COLO668 (cell line): ENCODE data around the gene HOXA9.
A peak's percentile ranks its signal among the peaks of the same experiment; 100 is the strongest.

ENCODE experiments used
- DNase-seq: peaks from one replicate; lab custom pipeline; 2025; ENCODE audit not compliant: unreplicated experiment; lab: John Stamatoyannopoulos, UW

HOXA9 gene

DNA sequence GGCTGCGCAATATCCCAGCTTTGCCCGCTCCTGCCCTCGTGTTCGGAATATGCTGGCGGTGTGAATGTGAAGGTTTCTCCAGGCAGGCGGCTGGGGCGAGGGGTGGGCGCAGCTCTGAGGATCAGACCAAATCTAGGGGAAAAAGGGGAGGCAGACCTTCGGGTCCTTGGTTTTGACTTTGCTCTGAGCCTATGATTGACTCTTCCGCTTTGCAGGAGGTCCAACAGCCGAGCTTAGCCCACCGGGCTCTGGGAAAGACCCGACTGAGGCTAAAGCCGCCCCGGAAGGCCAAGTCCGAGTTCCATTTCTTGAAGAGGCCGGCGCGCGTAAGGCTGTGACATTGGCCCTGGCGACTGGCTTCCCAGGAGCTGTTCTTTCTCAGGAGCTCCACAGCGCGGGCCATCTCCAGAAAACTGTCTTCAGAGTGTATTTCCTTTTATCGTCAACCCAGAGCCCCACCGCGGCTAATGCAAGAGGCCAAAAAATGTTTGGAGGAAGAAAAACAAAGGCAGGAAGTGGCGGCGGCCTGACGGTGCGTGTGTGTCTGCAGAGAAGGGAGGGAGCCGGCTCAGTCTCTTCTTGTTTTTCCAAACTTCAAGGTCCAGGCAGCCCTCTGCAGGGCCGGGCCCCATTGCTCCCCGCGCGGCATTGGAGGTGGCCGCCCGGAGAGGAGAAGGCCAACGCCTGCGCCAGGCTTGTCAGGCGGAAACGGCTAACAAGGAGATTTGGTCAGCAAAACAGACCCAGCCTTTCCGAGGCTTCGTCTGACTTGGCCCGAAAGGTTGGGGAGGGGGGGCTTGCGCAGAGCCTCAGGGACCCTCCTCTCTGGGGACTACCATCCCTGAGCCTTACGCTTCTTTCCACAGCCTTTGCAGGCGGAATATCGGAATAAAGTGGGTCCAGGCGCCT lies 23.3 kb upstream of the HOXA9 start:
- no peak for DNase-seq

DNA sequence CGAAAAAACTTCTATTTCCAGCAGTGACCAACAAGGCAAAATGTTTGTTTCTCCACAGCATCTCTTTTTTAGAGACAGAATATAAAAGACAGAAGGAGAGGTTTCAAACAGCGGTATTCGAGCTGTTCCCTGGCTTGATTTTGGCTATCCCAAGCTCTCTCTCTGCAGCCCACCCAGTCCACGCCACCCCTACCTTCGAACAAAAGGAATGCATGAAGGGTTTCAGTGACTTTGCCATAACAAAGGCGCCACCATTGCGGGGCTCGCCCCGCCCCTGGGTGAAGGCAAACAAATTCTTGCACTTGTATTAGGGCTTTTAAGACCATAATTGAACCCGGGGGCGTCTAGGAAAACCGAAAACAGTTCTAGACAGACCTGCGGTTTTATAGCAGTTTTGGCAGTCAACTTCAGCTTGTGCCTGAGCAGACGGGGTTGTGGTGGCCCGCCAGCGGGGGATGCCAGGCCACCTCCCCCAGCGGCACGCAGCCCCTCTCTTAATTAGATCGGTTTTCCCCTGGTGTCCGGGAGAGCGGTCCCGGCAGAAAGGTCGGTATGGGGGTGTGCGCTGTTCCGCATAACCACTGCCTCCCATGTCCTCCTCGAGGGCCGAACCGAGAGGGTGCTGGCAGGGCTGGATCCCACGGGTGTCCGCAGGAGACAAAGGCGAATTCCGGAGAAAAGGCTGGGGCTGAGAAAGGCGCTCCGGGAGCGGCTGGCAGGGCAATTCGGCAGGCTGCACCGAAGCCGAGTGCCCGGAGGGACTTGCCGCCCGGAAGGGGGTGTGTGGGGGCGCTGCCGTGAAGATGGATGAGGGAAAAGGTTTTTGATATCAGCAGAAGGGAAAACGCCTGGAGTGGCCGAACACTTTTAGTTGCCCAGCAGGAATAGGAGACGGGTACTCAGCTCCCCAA lies 22.4 kb upstream of the HOXA9 start:
- DNase-seq: no peak

DNA sequence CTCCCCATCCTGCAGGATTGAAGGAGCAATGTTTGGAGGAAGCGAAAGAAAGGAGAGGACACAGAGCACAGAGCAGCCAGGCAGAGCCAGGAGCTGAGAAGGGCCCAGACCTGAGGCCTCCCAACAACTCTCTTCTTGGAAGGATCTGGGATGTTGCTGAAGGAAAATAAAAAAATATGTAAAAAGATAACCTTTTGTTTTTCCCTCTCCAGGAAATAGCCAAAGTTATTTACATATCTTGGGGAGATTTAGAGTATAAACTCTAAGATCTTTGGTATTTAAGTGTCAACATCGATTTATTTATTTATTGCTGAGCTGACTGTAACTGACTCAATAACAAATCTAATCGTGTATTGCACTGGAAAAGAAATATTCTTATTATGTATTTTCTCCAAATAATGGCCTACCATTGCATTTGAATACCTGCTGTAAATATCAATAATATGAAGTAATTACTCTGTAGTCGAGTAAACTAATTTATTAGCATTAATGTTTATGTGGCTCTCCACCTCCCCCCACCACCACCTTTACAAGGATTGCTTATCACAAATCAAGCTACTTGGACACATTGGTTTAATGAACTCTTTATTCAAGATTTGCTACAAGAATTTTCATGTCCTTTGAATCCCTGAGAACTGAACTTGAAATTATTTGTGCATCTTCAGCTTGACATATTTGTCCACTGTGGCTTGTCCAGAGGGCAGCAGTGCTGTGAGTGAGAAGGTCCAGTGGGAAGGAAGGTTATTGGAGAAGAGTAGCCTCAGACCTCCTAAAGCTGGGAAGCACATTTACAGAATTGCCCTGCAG lies 21.5 kb upstream of the HOXA9 start:
- no peak for DNase-seq

DNA sequence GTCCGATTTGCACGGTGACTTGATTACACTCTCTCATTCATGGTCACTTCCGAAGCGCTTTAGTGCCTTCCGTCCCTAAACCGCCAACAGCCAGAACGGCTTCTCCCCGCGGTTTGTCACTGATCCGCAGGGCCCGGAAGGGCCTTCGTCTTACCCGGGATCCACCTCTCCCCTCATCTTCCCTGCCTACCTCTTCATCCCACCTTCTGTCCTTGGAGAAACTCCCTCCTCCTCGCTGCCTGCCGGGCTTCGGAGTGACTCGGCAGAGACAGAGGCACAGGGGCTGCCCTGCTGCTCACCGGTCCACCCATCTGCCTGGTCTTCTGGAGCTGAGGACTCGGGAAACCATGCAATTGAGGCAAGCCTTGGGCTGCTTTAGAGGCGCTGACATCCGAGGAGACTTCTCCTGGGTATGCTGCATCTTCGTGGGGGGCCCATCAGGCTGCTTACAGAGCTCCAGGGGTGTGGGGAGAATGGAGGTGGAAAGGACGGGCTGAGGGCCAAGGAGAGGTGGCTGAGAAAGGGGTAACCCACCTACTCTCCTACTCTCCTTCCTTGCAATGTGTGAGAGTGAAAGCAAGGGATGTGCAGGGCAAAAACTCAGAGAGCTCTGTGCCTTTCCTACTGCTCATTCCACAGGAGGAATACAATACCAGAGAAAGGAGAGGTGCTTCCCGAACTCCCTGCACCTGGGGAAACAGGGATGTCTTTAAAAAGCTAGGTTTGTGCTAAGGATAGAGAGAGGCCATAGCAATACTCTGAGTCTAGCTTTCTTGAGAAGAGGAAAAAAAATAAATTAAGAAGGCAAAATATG lies 20.7 kb upstream of the HOXA9 start:
- no peak for DNase-seq

DNA sequence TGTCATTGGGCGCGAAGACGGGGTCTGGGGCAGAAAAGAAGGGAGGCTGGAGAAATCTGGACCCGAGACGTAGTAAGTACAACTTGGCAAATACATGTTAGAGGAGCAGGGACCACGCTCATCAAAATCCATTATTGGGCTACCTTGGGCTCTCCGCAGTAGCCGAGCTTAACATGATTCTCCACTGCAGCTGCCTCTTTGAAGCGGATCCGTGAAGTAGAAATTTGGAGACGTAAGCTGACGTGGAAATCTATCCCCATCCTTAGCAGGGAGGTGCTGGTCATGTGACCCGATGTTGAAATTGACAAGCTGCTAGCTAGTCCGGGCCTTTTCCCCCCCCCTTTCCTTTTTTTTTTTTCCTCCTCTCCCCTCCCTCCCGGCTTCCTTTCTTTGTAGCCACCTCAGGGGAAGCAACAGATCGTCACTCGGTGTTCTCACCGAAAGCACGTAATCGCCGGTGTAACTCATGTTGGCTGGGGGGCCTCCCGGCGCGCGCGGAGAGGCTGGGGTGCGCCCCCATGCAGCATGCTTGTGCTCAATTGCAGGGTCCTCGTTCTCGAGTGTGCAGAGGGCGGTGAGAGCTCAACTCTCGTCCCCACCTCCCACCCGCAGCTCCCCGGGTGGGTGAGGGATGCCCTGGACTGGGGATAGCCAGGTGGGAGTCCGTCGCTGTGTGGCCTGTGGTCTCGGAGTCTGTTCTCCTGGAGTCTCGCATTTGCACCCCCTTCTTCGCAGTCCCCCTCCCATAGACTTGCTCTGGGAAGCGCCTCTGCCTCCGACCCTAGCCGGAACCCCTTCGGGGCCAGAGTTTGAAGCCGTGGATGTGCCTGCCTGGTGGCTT lies 19.9 kb upstream of the HOXA9 start, which contains the start of gene HOXA11:
Gene HOXA11 (minus strand): TSS at position 220 of the 841 bp plus-strand sequence. CDS start 88 bp downstream, at position 132.
- no peak for DNase-seq

DNA sequence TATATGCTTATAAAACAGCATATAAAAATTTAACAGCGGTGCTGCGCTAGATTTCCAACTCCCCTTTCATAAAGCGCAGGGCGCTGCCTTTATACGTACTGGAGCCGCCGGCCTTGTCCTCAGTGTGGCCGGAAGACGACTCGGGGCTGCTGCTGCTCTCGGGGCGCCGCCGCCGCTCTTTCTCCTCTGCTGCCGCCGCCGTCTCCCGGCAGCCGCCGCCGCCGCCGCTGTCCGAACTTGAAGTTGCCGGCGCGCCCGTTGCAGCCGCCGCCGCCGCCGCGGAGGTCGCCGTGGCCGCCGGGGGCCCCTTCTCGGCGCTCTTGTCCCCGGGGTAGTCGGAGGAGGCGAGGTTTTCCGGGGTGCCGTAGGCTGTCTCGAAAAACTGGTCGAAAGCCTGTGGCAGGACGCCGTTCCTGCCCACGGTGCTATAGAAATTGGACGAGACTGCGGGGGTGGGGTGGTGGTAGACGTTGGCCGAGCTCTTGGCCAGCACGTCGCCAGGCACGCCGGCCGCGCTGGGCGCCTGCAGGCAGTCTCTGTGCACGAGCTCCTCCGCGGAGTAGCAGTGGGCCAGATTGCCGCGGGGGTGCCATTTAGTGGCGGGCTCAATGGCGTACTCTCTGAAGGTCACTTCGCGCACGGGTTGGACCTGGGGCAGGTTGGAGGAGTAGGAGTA lies 19.1 kb upstream of the HOXA9 start:
- DNase-seq: peak; percentile 79

DNA sequence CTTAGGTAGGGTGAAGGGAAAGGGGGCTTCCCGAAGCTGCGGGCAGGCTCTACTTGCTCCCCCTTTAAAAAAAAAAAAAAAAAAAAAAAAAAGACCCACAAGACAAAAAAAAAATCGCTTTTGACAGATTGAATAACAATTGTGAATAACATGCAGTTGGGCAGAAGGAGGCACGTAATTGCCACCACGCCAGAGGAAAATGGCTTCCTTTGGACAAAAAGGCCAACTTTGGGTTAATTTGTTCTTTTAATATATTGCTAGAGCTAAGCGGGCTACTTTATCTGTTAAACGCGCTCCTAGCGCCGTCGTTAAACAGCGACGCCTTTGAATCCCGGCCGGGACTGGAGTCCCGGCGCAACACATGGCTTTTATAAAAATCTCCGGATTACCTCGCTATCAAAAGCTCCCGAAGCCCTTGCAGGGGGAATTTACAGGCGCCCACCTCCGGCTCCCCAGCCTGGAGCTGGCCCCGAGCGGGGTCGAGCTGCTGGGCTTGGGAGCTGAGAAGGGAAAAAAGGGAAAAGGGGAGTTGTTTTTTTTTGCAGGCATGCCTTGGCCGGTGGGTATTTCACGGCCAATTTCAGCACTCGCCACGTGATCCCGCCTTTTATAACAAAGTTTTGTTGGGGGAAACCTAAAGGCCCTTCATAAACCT lies 18.5 kb upstream of the HOXA9 start:
- DNase-seq: no peak

DNA sequence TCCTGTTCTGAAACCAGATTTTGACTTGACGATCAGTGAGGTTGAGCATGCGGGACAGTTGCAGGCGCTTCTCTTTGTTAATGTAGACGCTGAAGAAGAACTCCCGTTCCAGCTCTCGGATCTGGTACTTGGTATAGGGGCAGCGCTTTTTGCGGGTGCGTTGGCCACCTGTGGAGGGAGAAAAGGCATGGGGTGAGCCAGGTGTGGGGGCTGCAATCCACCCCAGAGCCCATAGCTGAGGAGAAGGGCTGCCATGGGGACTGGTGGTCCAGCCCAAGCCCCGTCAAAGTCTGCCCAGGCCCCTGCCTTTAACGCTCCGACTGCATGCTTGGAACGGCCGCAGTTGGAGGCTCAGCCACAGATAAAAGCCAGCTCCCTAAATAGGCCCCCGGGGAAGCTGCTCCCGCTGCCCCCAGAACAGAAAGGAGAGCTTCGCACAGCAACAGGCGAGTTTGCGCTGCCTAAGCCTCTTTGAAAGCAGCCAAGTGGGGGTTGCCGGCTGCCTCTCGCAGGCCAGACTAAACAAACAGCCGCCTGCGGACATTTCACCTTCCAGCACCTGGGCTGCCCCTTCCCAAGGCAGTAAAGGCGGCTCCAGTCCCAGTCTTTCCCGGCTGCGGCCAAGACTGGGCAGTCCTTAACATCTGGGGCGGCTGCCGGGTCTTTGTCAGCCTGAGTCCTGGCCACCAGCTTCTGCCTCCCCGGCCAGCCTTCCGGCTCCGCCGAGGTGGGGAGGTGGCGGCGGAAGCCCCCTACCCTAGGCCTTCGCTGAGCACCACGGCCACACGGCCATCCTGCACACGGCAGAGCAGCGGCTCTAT lies 17.7 kb upstream of the HOXA9 start:
- DNase-seq: peak; percentile 82

DNA sequence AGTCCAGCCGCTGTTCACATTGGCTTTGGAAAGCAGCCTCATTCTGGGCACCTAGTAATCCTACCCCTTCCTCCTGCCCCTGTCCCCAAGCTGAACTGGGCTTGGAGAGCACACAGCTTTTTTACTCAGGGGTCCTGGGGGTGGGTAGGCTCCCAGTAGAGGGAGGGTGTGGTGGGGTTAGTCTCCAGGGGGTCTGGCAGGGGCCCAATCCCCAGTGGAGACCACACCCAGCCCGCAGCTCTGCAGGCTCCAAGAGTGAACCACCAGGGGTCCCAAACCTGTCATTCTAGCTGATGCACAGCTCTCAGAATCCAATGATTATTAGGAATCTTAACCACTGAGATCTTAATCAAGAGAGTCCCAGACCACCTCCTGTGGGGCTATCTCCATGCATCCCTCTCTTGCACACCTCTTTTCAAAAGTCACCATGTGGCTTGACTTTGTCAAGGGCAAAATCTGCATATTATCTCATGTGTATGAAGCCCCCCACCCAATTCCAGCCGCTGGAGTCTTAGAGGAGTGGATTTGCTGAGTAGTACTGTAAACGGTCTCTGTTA lies 17.0 kb upstream of the HOXA9 start:
- no peak for DNase-seq

DNA sequence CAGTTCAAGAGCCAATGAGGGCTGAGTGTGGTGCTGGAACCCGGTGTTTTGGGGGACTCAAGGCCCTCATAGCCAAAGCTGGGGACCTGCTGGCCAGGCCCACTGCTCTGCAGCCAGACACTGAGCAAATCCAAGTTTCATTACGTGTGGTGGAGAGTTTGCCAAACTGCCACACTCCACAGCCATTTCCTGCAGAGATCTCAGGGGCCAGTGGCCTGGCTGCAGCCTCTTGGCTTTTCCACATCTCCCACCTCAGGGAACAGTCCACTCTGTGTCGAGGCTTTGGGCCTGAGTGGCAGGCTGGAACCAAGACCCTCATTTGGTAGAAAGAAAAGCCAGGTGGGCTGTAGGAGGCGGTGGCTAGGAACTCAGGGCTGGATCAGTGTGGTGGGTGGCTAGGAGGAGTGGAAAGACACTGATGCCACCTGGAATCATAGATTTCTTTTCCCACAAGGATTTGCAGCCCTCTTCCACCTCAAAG lies 16.5 kb upstream of the HOXA9 start:
- no peak for DNase-seq

DNA sequence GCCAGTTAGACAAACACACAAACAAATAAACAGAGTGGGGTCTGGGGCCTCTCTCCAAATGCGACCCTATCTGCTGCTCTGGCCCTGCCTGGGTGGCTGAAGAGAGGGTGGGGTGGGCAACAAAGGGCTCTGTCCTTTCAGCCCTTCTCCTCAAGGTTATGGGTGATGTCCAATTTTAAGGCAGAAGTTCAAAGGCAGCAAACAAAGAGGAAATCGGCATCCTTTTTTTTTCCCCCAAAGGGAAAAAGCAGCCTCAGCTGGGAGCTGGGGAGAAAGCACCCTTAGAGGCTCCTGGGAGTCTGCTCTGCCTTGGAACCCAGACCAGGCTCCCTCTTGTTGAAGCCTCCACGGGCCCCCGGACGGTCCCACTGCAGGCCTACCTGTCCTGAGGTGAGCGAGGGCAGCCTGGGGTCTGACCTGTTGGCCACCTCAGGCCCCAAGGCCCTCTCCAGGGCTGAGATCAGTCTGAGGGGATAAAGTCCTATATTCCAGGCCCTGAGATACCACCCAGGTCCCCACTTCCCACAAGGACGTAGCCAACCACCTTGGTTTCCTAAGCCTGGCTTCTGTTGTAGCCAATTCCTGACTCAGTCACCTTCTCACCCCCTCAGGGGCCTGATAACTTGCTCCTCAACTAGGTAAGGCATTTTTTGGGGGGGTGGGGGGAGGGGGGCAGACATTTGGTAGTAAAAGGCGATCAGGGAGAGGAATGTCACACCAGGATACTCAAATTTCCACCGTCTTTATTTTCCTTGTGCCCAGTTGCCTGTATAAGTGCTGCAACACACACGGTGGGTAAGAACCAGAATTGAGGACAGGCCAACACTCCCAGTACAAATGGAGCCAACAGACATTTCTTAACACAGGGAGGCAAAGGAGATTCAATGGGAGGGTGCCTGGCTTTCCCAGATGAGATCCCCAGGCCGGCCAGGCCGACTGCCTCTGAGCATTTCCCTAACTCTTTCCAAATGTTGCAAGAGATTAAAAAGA lies 15.4 kb upstream of the HOXA9 start:
- no peak for DNase-seq

DNA sequence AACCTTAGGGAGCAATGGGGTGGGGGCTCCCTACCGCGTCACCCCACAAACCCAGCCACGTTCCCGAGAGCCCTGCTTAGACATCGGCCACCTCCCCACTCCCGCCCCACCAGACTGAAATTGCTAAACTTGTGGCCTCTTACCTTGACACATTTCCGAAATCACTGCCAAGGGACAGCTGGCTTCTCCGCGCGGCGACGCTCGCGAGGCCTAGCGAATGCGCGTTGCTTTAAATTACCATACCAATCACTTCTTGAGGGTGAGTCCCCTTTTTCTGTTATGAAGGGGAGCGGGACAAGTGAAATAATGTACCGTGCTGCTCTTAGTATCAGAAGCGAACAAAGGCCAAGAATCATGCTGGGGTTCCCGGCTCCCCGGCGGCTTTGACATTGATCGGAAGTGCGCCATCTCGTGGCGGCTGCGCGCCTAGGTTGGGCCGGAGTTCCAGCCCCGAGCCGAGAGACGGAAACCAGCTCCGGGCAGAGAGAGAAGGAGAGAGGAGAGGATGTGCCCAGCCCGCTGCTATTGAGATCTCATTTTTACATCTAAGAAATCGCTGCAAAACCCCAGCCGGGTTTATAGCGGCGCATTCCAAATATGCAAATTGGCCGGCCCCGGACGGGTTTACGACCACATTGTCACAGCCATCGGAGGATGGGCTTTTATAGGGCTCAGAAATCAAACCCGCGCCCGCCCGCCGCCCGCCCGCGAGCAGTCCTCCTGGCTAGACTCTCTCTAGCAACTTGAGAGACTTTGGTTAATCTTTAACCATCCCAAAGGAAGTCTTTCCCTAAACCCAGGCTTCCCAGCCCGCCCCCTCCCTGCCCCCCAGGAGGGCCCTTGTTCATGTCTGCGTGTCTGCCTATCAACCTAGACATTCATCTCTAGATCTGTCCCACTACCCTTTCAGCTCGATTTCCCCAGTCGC lies 14.4 kb upstream of the HOXA9 start:
- DNase-seq: peak; percentile 97

DNA sequence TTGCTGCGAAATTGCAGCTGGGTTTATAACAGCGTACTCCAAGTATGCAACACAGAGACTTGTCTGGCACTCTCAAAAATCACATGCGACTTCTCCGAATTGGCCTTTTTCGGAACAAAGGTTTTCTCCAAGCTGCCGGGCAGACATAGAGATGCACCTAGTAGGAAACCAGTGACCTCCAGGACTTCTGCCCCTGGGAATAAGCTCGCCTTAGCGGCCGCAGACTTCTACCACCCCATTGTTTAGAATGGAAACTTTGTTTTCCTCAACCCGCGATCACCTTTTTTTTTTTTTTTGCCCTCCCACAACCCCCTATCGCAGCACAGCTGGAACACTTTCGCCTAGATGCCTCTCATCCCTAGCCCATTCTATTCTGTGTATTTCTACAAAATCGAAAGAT lies 13.7 kb upstream of the HOXA9 start:
- DNase-seq: no peak

DNA sequence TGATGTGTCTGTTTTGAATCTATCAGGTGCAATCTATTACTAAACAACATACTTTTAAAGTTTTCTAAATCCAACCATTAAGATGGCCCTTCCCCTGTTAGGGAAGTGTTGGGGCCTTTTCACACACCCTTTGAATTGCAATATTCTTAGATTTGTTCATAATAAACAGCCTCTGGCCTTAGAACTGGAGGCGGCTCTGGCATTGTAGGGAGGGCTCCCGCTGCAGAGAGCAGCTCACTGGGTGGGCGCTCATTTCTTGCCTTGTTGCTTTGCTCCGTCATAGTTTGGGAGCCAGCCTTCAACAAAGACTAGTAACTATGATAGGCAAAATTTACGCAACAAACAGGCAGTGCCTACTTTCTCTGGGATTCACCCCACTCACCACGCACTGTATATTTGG lies 13.0 kb upstream of the HOXA9 start:
- no peak for DNase-seq
